K562 (cell line): ENCODE data around the gene VPS35L. TPM values are rescaled to one million over a fixed set of nuclear protein-coding genes. Genes with fewer than 3 reads are reported as not detected.

Experiments used
- ATF7 ChIP-seq: fragments of 450-650 bp; IDR thresholded peaks from 2 replicates; pipeline ENCODE4 v1.7.1; 2014; ENCODE audit warnings: mild to moderate bottlenecking, moderate library complexity
- DIDO1 ChIP-seq: fragments of 450-650 bp; IDR thresholded peaks from 2 replicates; pipeline ENCODE4 v1.6.1; 2016; ENCODE audit warnings: low read depth, missing biosample characterization, missing genetic modification characterization
- ERF ChIP-seq: fragments of 450-650 bp; formaldehyde crosslinking; IDR thresholded peaks from 2 replicates; pipeline ENCODE4 v1.4.0; 2020; ENCODE audit warnings: mild to moderate bottlenecking, mixed read lengths
- FOXJ2 ChIP-seq: fragments of 200-800 bp; sonication (Bioruptor generic); IDR thresholded peaks from 2 replicates; pipeline ENCODE4 v1.6.1; 2016; ENCODE audit warnings: missing genetic modification characterization, missing compliant biosample characterization
- HNRNPH1 ChIP-seq: fragments of 200-400 bp; formaldehyde crosslinking; optimal IDR thresholded peaks from 2 replicates; pipeline ENCODE3; 2017; ENCODE audit warnings: low read depth, mild to moderate bottlenecking, low read length, moderate library complexity
- HNRNPL ChIP-seq: fragments of 200-400 bp; formaldehyde crosslinking; IDR thresholded peaks from 2 replicates; pipeline ENCODE4 v1.6.1; 2017; ENCODE audit warnings: low read depth, mild to moderate bottlenecking, low read length
- L3MBTL2 ChIP-seq: fragments of 450-650 bp; IDR thresholded peaks from 2 replicates; pipeline ENCODE4 v1.6.1; 2016; ENCODE audit warnings: mild to moderate bottlenecking, moderate library complexity
- NR2C2 ChIP-seq, 2 experiments: fragments of 200-800 bp in 1 of 2; sonication (Bioruptor generic) in 1 of 2; sonication (generic) in 1 of 2; formaldehyde crosslinking in 1 of 2; IDR thresholded peaks; 2 replicates each; pipeline versions ENCODE4 v1.6.1 to v1.8.0; 2016 to 2022; ENCODE audit warnings: mild to moderate bottlenecking in 1 of 2, missing compliant biosample characterization in 1 of 2, missing genetic modification characterization in 1 of 2, missing genetic modification reagents in 1 of 2
- NRF1 ChIP-seq, 2 experiments: fragments of 450-650 bp; IDR thresholded peaks in 1 of 2; conservative IDR thresholded peaks in 1 of 2; 2 replicates each; pipeline ENCODE4 v1.6.1; 2014; ENCODE audit warnings: mild to moderate bottlenecking in 2 of 2
- PML ChIP-seq: IDR thresholded peaks from 2 replicates; pipeline ENCODE4 v1.6.1; 2012; ENCODE audit warnings: low read length, inconsistent platforms
- POLR2A ChIP-seq: fragments of 450-650 bp; conservative IDR thresholded peaks from 2 replicates; pipeline ENCODE4 v1.6.1; 2016
- SP2 ChIP-seq: IDR thresholded peaks from 2 replicates; pipeline ENCODE4 v1.6.1; 2011; ENCODE audit warnings: mild to moderate bottlenecking, low read depth, low read length, moderate library complexity; ENCODE audit not compliant: poor library complexity, severe bottlenecking; ENCODE audit errors: extremely low read depth
- SRSF9 ChIP-seq: fragments of 200-400 bp; formaldehyde crosslinking; IDR thresholded peaks from 2 replicates; pipeline ENCODE4 v1.6.1; 2017; ENCODE audit warnings: low read depth, low read length, borderline replicate concordance
- ZBTB11 ChIP-seq, 3 experiments: fragments of 200-800 bp in 1 of 3; fragments of 250-450 bp in 1 of 3; fragments of 450-650 bp in 1 of 3; sonication (Bioruptor Pico) in 1 of 3; sonication (Bioruptor generic) in 1 of 3; formaldehyde crosslinking in 1 of 3; IDR thresholded peaks; 2 replicates each; pipeline versions ENCODE4 v1.6.1 to v1.8.0; 2016 to 2022; ENCODE audit warnings: mild to moderate bottlenecking in 2 of 3, missing genetic modification characterization in 2 of 3, missing compliant biosample characterization in 1 of 3, moderate library complexity in 1 of 3
- ZNF830 ChIP-seq: fragments of 250-450 bp; sonication (Bioruptor Pico); IDR thresholded peaks from 2 replicates; pipeline ENCODE4 v1.5.0; 2021; ENCODE audit warnings: mild to moderate bottlenecking
- polyA plus RNA-seq, 8 experiments: library from polyadenylated mRNA; depleted of rRNA in 4 of 8; stranded (reverse) in 5 of 8; unstranded in 3 of 8; fragments of >200 nt; fragmentation: Nextera tagmentation in 2 of 8; fragmentation: Illumina TruSeq in 1 of 8; extraction: Ambion mirVana in 2 of 8; extraction: Trizol in 1 of 8; gene quantifications; 2 replicates each; pipeline versions ENCODE4 v1.2.1 to v1.2.3, GENCODE V29; 2011 to 2014; ENCODE audit warnings: inconsistent platforms in 1 of 8, missing spikeins in 1 of 8
- total RNA-seq, 7 experiments: library from RNA; depleted of rRNA in 6 of 7; stranded (reverse); fragments of >200 nt in 6 of 7; fragmentation: Illumina TruSeq in 2 of 7; extraction: Trizol in 2 of 7; gene quantifications; 2 replicates each; pipeline versions ENCODE4 v1.2.1 to v1.2.3, GENCODE V29; 2011 to 2021; ENCODE audit warnings: low replicate concordance in 1 of 7
- TF ChIP-seq, protein P1 (sequence below): fragments of 450-650 bp; conservative IDR thresholded peaks from 2 replicates; pipeline ENCODE4 v1.6.1; 2016; ENCODE audit warnings: missing genetic modification characterization, low read depth, mild to moderate bottlenecking, control low read depth, missing compliant biosample characterization
- TF ChIP-seq, protein P2 (sequence below): fragments of 450-650 bp; IDR thresholded peaks from 2 replicates; pipeline ENCODE4 v1.6.1; 2017; ENCODE audit warnings: antibody characterized with exemption
- TF ChIP-seq, protein P3 (sequence below), 2 experiments: IDR thresholded peaks; 2 replicates each; pipeline ENCODE4 v1.6.1; 2011; ENCODE audit warnings: borderline replicate concordance in 1 of 2, control low read depth in 1 of 2, low read depth in 1 of 2, low read length in 1 of 2, mild to moderate bottlenecking in 1 of 2, mixed read lengths in 1 of 2, moderate library complexity in 1 of 2; ENCODE audit not compliant: insufficient read depth in 1 of 2, insufficient read length in 1 of 2, poor library complexity in 1 of 2, severe bottlenecking in 1 of 2; ENCODE audit errors: extremely low read depth in 1 of 2

Gene VPS35L
- total and polyA plus RNA-seq, 9 of the 15 experiments (the other 6 are each of a cell fraction or from before 2014, with no cell fraction given) = 10.2 to 30.4 (median 20.1) TPM

- TF ChIP-seq ZBTB11 (CRISPR knock-in tag; IDR thresholded peaks at IDR 0.05) (no peak), NR2C2 (CRISPR knock-in tag; IDR thresholded peaks at IDR 0.05) (no peak), NR2C2 (tag; IDR thresholded peaks at IDR 0.05) (0 out of 2 replicates have a peak, but pooled peaks have one; percentile 22), ZNF830 (no peak), ERF (0 out of 2 replicates have a peak, but pooled peaks have one; percentile 15), POLR2A (peak; percentile 78), SRSF9 (no peak), SP2 (peak; percentile 35), FOXJ2 (no peak), PML (no peak), NRF1 (conservative IDR thresholded peaks at IDR 0.05 in 1 of 2, IDR thresholded peaks at IDR 0.05 in 1 of 2) (peak in 1 of 2 experiments; percentile 56), HNRNPH1 (no peak), HNRNPL (no peak), L3MBTL2 (peak; percentile 65; the same call in 1 of the 2 replicates), ATF7 (peak; percentile 72), DIDO1 (tag) (no peak)
- TF ChIP-seq, protein P1, sequence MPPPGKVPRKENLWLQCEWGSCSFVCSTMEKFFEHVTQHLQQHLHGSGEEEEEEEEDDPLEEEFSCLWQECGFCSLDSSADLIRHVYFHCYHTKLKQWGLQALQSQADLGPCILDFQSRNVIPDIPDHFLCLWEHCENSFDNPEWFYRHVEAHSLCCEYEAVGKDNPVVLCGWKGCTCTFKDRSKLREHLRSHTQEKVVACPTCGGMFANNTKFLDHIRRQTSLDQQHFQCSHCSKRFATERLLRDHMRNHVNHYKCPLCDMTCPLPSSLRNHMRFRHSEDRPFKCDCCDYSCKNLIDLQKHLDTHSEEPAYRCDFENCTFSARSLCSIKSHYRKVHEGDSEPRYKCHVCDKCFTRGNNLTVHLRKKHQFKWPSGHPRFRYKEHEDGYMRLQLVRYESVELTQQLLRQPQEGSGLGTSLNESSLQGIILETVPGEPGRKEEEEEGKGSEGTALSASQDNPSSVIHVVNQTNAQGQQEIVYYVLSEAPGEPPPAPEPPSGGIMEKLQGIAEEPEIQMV (tag) = no peak
- TF ChIP-seq, protein P2, sequence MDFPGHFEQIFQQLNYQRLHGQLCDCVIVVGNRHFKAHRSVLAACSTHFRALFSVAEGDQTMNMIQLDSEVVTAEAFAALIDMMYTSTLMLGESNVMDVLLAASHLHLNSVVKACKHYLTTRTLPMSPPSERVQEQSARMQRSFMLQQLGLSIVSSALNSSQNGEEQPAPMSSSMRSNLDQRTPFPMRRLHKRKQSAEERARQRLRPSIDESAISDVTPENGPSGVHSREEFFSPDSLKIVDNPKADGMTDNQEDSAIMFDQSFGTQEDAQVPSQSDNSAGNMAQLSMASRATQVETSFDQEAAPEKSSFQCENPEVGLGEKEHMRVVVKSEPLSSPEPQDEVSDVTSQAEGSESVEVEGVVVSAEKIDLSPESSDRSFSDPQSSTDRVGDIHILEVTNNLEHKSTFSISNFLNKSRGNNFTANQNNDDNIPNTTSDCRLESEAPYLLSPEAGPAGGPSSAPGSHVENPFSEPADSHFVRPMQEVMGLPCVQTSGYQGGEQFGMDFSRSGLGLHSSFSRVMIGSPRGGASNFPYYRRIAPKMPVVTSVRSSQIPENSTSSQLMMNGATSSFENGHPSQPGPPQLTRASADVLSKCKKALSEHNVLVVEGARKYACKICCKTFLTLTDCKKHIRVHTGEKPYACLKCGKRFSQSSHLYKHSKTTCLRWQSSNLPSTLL = no peak
- TF ChIP-seq, protein P3, sequence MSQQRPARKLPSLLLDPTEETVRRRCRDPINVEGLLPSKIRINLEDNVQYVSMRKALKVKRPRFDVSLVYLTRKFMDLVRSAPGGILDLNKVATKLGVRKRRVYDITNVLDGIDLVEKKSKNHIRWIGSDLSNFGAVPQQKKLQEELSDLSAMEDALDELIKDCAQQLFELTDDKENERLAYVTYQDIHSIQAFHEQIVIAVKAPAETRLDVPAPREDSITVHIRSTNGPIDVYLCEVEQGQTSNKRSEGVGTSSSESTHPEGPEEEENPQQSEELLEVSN (IDR thresholded peaks at IDR 0.05; ENCODE audit: borderline replicate concordance in 1 of 2, extremely low read depth in 1 of 2, insufficient read depth in 1 of 2, insufficient read length in 1 of 2, low read depth in 1 of 2, low read length in 1 of 2, poor library complexity in 1 of 2, severe bottlenecking in 1 of 2) = peak in 1 of 2 experiments; percentile 71
Measured at GRCh38 chr16:19521471-19522396, 33.8 kb upstream of the VPS35L start, which contains the start of gene GDE1 (continued).
